Left ventricle myocardium inferior (tissue), 1 donor: ENCODE results near the gene PTGES3. TPM values are rescaled to one million over a fixed set of nuclear protein-coding genes. Genes with fewer than 3 reads are reported as not detected.
A peak's percentile ranks its signal among the peaks of the same experiment; 100 is the strongest.

Source experiments
- DNase-seq: peaks from one replicate; pipeline ENCODE4 v3.0.0-alpha.2; 2020
- H3K27ac ChIP-seq: fragments of 200-600 bp; replicated peaks from 2 replicates; pipeline ENCODE4 v1.8.0; 2021
- H3K27me3 ChIP-seq: fragments of 200-600 bp; 2 replicates; pipeline ENCODE4 v1.8.0; 2021; ENCODE audit warnings: low read depth
- H3K36me3 ChIP-seq: fragments of 200-600 bp; 2 replicates; pipeline ENCODE4 v1.8.0; 2021
- H3K4me1 ChIP-seq: fragments of 200-600 bp; 2 replicates; pipeline ENCODE4 v1.8.0; 2021
- H3K4me3 ChIP-seq: fragments of 200-600 bp; 2 replicates; pipeline ENCODE4 v1.8.0; 2021; ENCODE audit warnings: mild to moderate bottlenecking, moderate library complexity
- H3K9me3 ChIP-seq: fragments of 200-600 bp; replicated peaks from 2 replicates; pipeline ENCODE4 v1.8.0; 2021
- CTCF ChIP-seq: fragments of 200-600 bp; IDR thresholded peaks from 2 replicates; pipeline ENCODE4 v1.8.0; 2021; ENCODE audit warnings: antibody characterized with exemption, mild to moderate bottlenecking, borderline replicate concordance
- intact Hi-C: fragments of 100-400 bp; cut with micrococcal nuclease; formaldehyde crosslinking; loops from one replicate; pipeline ENCODE4 v1.11.0; 2022
- total RNA-seq: library from RNA; stranded (reverse); fragmentation: NEBNext Ultra II Directional; extraction: Animal tissue kit (Norgen Biotek cat#: 25700); gene quantifications from one replicate; pipeline ENCODE4 v1.2.1, GENCODE V29; 2021
- donor health status: DM: no; HTN: yes; CAD: no; lungs with severe emphysema.

PTGES3 gene
- total RNA-seq, 1 donor from 2014 or later: 136 TPM

- peaks cover 54% of the 10 kb centered on the region for H3K4me1 ChIP-seq
- no peaks in the 10 kb centered on the region for H3K9me3 ChIP-seq
- H3K36me3 ChIP-seq: peaks cover 24% of the 10 kb centered on the region
- DNase-seq: no peak
- H3K4me3 ChIP-seq: peak overlapping the region; percentile 82
- no peaks in the 10 kb centered on the region for H3K27me3 ChIP-seq
- TF ChIP-seq CTCF: no peak
- intact Hi-C loops: loop anchor here (10.0 kb wide), 1 partner anchor 80 kb away; the partner anchor contains the start of gene ATP5F1B
- peak overlapping the region; percentile 95 for H3K27ac ChIP-seq
Measured at GRCh38 chr12:56724701-56724971, 36.6 kb upstream of the PTGES3 start.

GRCh38 chr12:56723889-56724700 is 36.0 kb upstream of the PTGES3 start:
- H3K4me1 ChIP-seq: peaks cover 59% of the 10 kb centered on the region
- no peaks in the 10 kb centered on the region for H3K9me3 ChIP-seq
- peak; percentile 39 for DNase-seq
- no peaks in the 10 kb centered on the region for H3K27me3 ChIP-seq
- peak overlapping the region; percentile 82 for H3K4me3 ChIP-seq
- peaks cover 29% of the 10 kb centered on the region for H3K36me3 ChIP-seq
- no peak for TF ChIP-seq CTCF
- intact Hi-C loops: loop anchor here (10.0 kb wide), 1 partner anchor 79 kb away; the partner anchor contains the start of gene ATP5F1B
- peak overlapping the region; percentile 95 for H3K27ac ChIP-seq

- peaks cover 67% of the 10 kb centered on the region for H3K4me1 ChIP-seq
- peak overlapping the region; percentile 95 for H3K27ac ChIP-seq
- DNase-seq: no peak
- peaks cover 36% of the 10 kb centered on the region for H3K36me3 ChIP-seq
- H3K9me3 ChIP-seq: no peaks in the 10 kb centered on the region
- intact Hi-C loops: loop anchor here (10.0 kb wide), 1 partner anchor 79 kb away; the partner anchor contains the start of gene ATP5F1B
- no peaks in the 10 kb centered on the region for H3K27me3 ChIP-seq
- TF ChIP-seq CTCF: no peak
- H3K4me3 ChIP-seq: peak overlapping the region; percentile 82
Measured at GRCh38 chr12:56723352-56723751, 35.3 kb upstream of the PTGES3 start.

GRCh38 chr12:56722832-56723231 is 34.7 kb upstream of the PTGES3 start:
- peak overlapping the region; percentile 95 for H3K27ac ChIP-seq
- H3K9me3 ChIP-seq: no peaks in the 10 kb centered on the region
- H3K27me3 ChIP-seq: no peaks in the 10 kb centered on the region
- H3K36me3 ChIP-seq: peaks cover 36% of the 10 kb centered on the region
- peaks cover 70% of the 10 kb centered on the region for H3K4me1 ChIP-seq
- DNase-seq: no peak
- peak overlapping the region; percentile 82 for H3K4me3 ChIP-seq
- no peak for TF ChIP-seq CTCF
- intact Hi-C loops: loop anchor here (10.0 kb wide), 1 partner anchor 78 kb away; the partner anchor contains the start of gene ATP5F1B

GRCh38 chr12:56721721-56722120 is 33.6 kb upstream of the PTGES3 start:
- no peak for TF ChIP-seq CTCF
- no peaks in the 10 kb centered on the region for H3K27me3 ChIP-seq
- intact Hi-C loops: loop anchor here (10.0 kb wide), 1 partner anchor 77 kb away; the partner anchor contains the start of gene ATP5F1B
- peak overlapping the region; percentile 95 for H3K27ac ChIP-seq
- H3K4me1 ChIP-seq: peaks cover 79% of the 10 kb centered on the region
- DNase-seq: no peak
- no peaks in the 10 kb centered on the region for H3K9me3 ChIP-seq
- H3K36me3 ChIP-seq: peaks cover 36% of the 10 kb centered on the region
- peak overlapping the region; percentile 82 for H3K4me3 ChIP-seq
